T-cell (primary cell): ENCODE results near the gene KRTAP9-6. TPM values are rescaled to one million over a fixed set of nuclear protein-coding genes. Genes with fewer than 3 reads are reported as not detected.
A peak's percentile ranks its signal among the peaks of the same experiment; 100 is the strongest.

Experiments used
- ATAC-seq, 4 experiments: fragments of 200-7000 bp in 3 of 4; fragments of 150-1000 bp in 1 of 4; cut with Tn5 transposase; replicated peaks in 1 of 4; 1 replicate in 3 of 4; 2 replicates in 1 of 4; pipeline ENCODE4 v1.10.0; 2021; ENCODE audit warnings: moderate library complexity in 3 of 4, mild to moderate bottlenecking in 2 of 4, moderate number of reproducible peaks in 1 of 4
- CTCF ChIA-PET, 2 donors: fragments of 300-600 bp; sonication (Branson Sonifier 250); formaldehyde crosslinking; loops; one replicate each; lab custom pipeline; 2022; ENCODE audit warnings: antibody characterized with exemption in 2 of 2; lab: Charles Lee
- POLR2A ChIA-PET, 2 donors: fragments of 300-600 bp; sonication (Branson Sonifier 250); formaldehyde crosslinking; loops; one replicate each; lab custom pipeline; 2022; ENCODE audit warnings: antibody characterized with exemption in 2 of 2; lab: Charles Lee
- DNase-seq, 35 experiments: peaks; one replicate each; pipeline versions ENCODE4 v3.0.0 to v3.0.0-alpha.2; 2013 to 2023
- H3K27ac ChIP-seq: one replicate; pipeline ENCODE4 v1.5.1; 2013; ENCODE audit warnings: low read length
- H3K27me3 ChIP-seq, 2 experiments: replicated peaks in 1 of 2; 1 replicate in 1 of 2; 2 replicates in 1 of 2; pipeline versions ENCODE4 v1.6.1 to v1.7.0; 2013; ENCODE audit warnings: low read length in 1 of 2, mixed read lengths in 1 of 2; ENCODE audit not compliant: control insufficient read depth in 2 of 2, insufficient read depth in 2 of 2; ENCODE audit errors: extremely low read depth in 1 of 2
- H3K36me3 ChIP-seq, 2 donors: 1 replicate in 1 of 2; 2 replicates in 1 of 2; pipeline versions ENCODE4 v1.6.1 to v1.7.0; 2013; ENCODE audit warnings: low read length in 1 of 2; ENCODE audit not compliant: control insufficient read depth in 2 of 2, insufficient read depth in 1 of 2; ENCODE audit errors: extremely low read depth in 1 of 2
- H3K4me1 ChIP-seq, 2 experiments: 1 replicate in 1 of 2; 2 replicates in 1 of 2; pipeline versions ENCODE4 v1.6.1 to v1.7.0; 2013; ENCODE audit warnings: low read length in 2 of 2, mixed read lengths in 1 of 2; ENCODE audit not compliant: insufficient read depth in 2 of 2, control insufficient read depth in 1 of 2; ENCODE audit errors: extremely low read depth in 1 of 2
- H3K4me3 ChIP-seq, 2 donors: 1 replicate in 1 of 2; 2 replicates in 1 of 2; pipeline versions ENCODE4 v1.5.1 to v1.7.0; 2013; ENCODE audit warnings: mild to moderate bottlenecking in 2 of 2, low read length in 1 of 2, moderate library complexity in 1 of 2; ENCODE audit not compliant: control insufficient read depth in 1 of 2; ENCODE audit errors: extremely low read depth in 1 of 2
- H3K9me3 ChIP-seq: 2 replicates; pipeline ENCODE4 v1.7.0; 2013
- H3K27ac Mint-ChIP-seq, 2 donors: one replicate each; pipeline ENCODE4 v1.8.0; 2020 to 2021; ENCODE audit warnings: mild to moderate bottlenecking in 2 of 2, mixed read lengths in 2 of 2
- H3K27me3 Mint-ChIP-seq, 2 donors: one replicate each; pipeline ENCODE4 v1.8.0; 2021 to 2022; ENCODE audit warnings: mixed read lengths in 2 of 2
- H3K36me3 Mint-ChIP-seq: one replicate; pipeline ENCODE4 v1.8.0; 2021; ENCODE audit warnings: mixed read lengths
- H3K4me1 Mint-ChIP-seq, 3 donors: one replicate each; pipeline ENCODE4 v1.8.0; 2020 to 2022; ENCODE audit warnings: mixed read lengths in 3 of 3, mild to moderate bottlenecking in 1 of 3
- H3K4me3 Mint-ChIP-seq, 3 donors: one replicate each; pipeline ENCODE4 v1.8.0; 2020 to 2022; ENCODE audit warnings: mild to moderate bottlenecking in 3 of 3, mixed read lengths in 3 of 3, moderate library complexity in 3 of 3
- H3K9me3 Mint-ChIP-seq, 3 donors: one replicate each; pipeline ENCODE4 v1.8.0; 2020 to 2022; ENCODE audit warnings: mixed read lengths in 3 of 3
- WGBS: methylation state at CpG from one replicate; pipeline ENCODE4 v1.1.5; 2013; ENCODE audit warnings: missing lambda C conversion rate; ENCODE audit not compliant: insufficient coverage; 5-methylcytosine and 5-hydroxymethylcytosine counted together
- total RNA-seq, 35 experiments: library from RNA in 6 of 35; stranded (reverse) in 6 of 35; fragments of 120-200 nt in 1 of 35; gene quantifications; one replicate each; pipeline versions ENCODE4 v1.2.1 to v1.2.4 and lab custom pipeline; 2013 to 2026

Gene KRTAP9-6
- total RNA-seq, 5 donors from 2014 or later (not counting 1 experiment from before 2014, with no cell fraction given): not detected

- Histone ChIP-seq H3K27ac (peak overlapping the region; percentile 87), H3K36me3 (no peaks in the 10 kb centered on the region), H3K4me1 (peaks cover 28 to 50% of the 10 kb centered on the region in 2 experiments), H3K9me3 (no peaks in the 10 kb centered on the region), H3K27me3 (no peaks in the 10 kb centered on the region), H3K4me3 (peak overlapping the region; percentile 30 to 35)
- 2% methylated on average over 10 of the region's 10 CpGs for WGBS
- DNase-seq (peak; percentile 67 to 97 (median 86)), ATAC-seq (peak; percentile 85 to 88 (median 86))
- peak overlapping the region; percentile 98 for H3K27ac Mint-ChIP-seq
- H3K9me3 Mint-ChIP-seq: peaks cover 0 to 6% (median 0%) of the 10 kb centered on the region in 3 donors
- peaks cover 4% of the 10 kb centered on the region for H3K36me3 Mint-ChIP-seq
- H3K4me1 Mint-ChIP-seq: peaks cover 61 to 71% (median 64%) of the 10 kb centered on the region in 3 donors
- no peaks in the 10 kb centered on the region for H3K27me3 Mint-ChIP-seq
- peak overlapping the region; percentile 55 to 77 (median 71) for H3K4me3 Mint-ChIP-seq
- ChIA-PET POLR2A (interaction anchor here (0.5 to 1.6 kb wide), 7 partner anchors 14 to 381 kb away, joined by 3 to 6 read pairs (median 4); no protein-coding TSS in a partner anchor), CTCF (interaction anchor here in 1 of 2 donors (0.6 to 1.7 kb wide), 4 partner anchors 14 to 240 kb away, joined by 3 to 21 read pairs (median 4); partner anchors contain the start of gene KRT33A)
Measured at GRCh38 chr17:41308251-41308917, 43.2 kb downstream of the KRTAP9-6 start.

- Mint-ChIP-seq H3K27ac (peak within 1 kb of the TSS; percentile 98), H3K4me3 (peak within 1 kb of the TSS; percentile 55 to 77 (median 71)), H3K4me1 (peaks cover 61 to 71% (median 64%) of the 10 kb centered on the region in 3 donors), H3K36me3 (peaks cover 4% of the 10 kb centered on the region), H3K9me3 (peaks cover 0 to 6% (median 0%) of the 10 kb centered on the region in 3 donors), H3K27me3 (no peaks in the 10 kb centered on the region)
- WGBS: 0% methylated on average over 5 of the region's 7 CpGs
- ChIA-PET POLR2A (interaction anchor here (0.6 to 1.6 kb wide), 7 partner anchors 12 to 380 kb away, joined by 3 to 6 read pairs (median 4); no protein-coding TSS in a partner anchor), CTCF (interaction anchor here in 1 of 2 donors (1.4 to 1.7 kb wide), 3 partner anchors 13 to 240 kb away, joined by 4 to 21 read pairs (median 5); no protein-coding TSS in a partner anchor)
- Histone ChIP-seq H3K4me1 (peaks cover 28 to 50% of the 10 kb centered on the region in 2 experiments), H3K36me3 (no peaks in the 10 kb centered on the region), H3K27ac (peak within 1 kb of the TSS; percentile 87), H3K27me3 (no peaks in the 10 kb centered on the region), H3K9me3 (no peaks in the 10 kb centered on the region), H3K4me3 (peak within 1 kb of the TSS; percentile 30 to 35)
- DNase-seq (peak in 25 of 35 experiments; percentile 37 to 66 (median 52)), ATAC-seq (peak in 2 of 4 experiments; percentile 42 to 49)
Measured at GRCh38 chr17:41308918-41309359, 43.8 kb downstream of the KRTAP9-6 start, which contains the start of gene KRTAP16-1. Gene KRTAP16-1 (minus strand): TSS chr17:41309309. CDS start chr17:41309253, 56 bp downstream.

GRCh38 chr17:41311111-41311510 is 45.9 kb downstream of the KRTAP9-6 start:
- ChIA-PET CTCF (no interaction called here), POLR2A (no interaction called here)
- peak overlapping the region in 1 of 3 donors; percentile 77 for H3K4me3 Mint-ChIP-seq
- peak overlapping the region; percentile 56 to 86 for H3K27ac Mint-ChIP-seq
- no peak for DNase-seq
- Histone ChIP-seq H3K36me3 (no peaks in the 10 kb centered on the region), H3K27me3 (peaks cover 0 to 7% of the 10 kb centered on the region in 2 experiments), H3K4me3 (no peak overlapping the region), H3K27ac (no peak overlapping the region), H3K9me3 (no peaks in the 10 kb centered on the region), H3K4me1 (peaks cover 28 to 50% of the 10 kb centered on the region in 2 experiments)
- no peak for ATAC-seq
- peaks cover 0 to 6% (median 0%) of the 10 kb centered on the region in 3 donors for H3K9me3 Mint-ChIP-seq
- no CpG with 5 or more reads among the region's 1 CpG for WGBS
- H3K27me3 Mint-ChIP-seq: no peaks in the 10 kb centered on the region
- H3K4me1 Mint-ChIP-seq: peaks cover 57 to 63% (median 60%) of the 10 kb centered on the region in 3 donors
- H3K36me3 Mint-ChIP-seq: peaks cover 4% of the 10 kb centered on the region

DNA sequence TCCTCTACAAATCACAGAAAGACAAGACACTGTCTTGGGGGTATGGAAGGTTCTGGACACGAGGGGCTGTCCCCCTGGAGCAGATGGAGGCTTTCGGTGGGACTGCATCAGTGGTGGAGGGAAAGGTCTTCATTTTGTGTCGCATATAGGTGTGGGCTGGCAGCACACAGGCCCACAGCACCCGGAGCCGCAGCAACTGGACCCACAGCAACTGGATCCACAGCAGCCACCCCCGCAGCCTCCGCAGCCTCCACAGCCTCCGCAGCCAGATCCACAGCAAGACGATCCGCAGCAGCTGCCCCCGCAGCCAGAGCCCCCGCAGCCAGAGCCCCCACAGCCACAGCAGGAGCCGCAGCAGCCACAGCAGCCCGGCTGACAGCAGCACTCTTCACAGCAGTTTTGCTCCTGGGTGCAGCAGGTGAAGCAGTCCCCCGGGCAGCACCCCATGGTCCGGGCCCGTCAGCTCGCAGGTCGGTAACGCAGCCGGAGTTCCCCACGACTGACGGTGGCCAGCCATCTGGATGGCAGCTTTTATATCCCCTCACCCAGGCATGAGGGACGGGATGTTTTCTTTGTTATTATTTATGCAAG is 50.1 kb downstream of the KRTAP9-6 start, which contains the start of gene KRTAP17-1:
KRTAP17-1 (minus strand) TSS at position 507 of the 591 bp plus-strand sequence; CDS start at position 447, 60 bp downstream.
- H3K27ac Mint-ChIP-seq: peak within 1 kb of the TSS in 1 of 2 donors; percentile 21
- DNase-seq: no peak
- peaks cover 5 to 13% (median 5%) of the 10 kb centered on the region in 3 donors for H3K9me3 Mint-ChIP-seq

More for the DNA sequence above, 50.1 kb downstream of the KRTAP9-6 start, which contains the start of gene KRTAP17-1:
- H3K36me3 ChIP-seq: no peaks in the 10 kb centered on the region
- POLR2A ChIA-PET: no interaction called here
- no peak within 1 kb of the TSS for H3K4me3 ChIP-seq
- peaks cover 17 to 22% (median 18%) of the 10 kb centered on the region in 3 donors for H3K4me1 Mint-ChIP-seq
- 97% methylated on average over 13 of the region's 24 CpGs for WGBS
- H3K4me3 Mint-ChIP-seq: no peak within 1 kb of the TSS
- H3K9me3 ChIP-seq: no peaks in the 10 kb centered on the region
- no peak for ATAC-seq
- CTCF ChIA-PET: no interaction called here
- no peaks in the 10 kb centered on the region for H3K27me3 Mint-ChIP-seq
- peaks cover 11% of the 10 kb centered on the region for H3K36me3 Mint-ChIP-seq
- peaks cover 0 to 7% of the 10 kb centered on the region in 2 experiments for H3K27me3 ChIP-seq
- no peak within 1 kb of the TSS for H3K27ac ChIP-seq
- peaks cover 2 to 13% of the 10 kb centered on the region in 2 experiments for H3K4me1 ChIP-seq

Other genes with a start within 250 kb of the KRTAP9-6 start
- gene KRTAP1-5, start 238.2 kb upstream of the KRTAP9-6 start, total RNA-seq: not detected
- not detected for gene KRTAP1-4, start 235.2 kb upstream of the KRTAP9-6 start, total RNA-seq
- gene KRTAP1-3, start 230.5 kb upstream of the KRTAP9-6 start, total RNA-seq: not detected
- not detected for gene KRTAP1-1, start 223.9 kb upstream of the KRTAP9-6 start, total RNA-seq
- not detected for gene KRTAP2-1, start 218.1 kb upstream of the KRTAP9-6 start, total RNA-seq
- not detected for gene KRTAP2-2, start 210.1 kb upstream of the KRTAP9-6 start, total RNA-seq
- not detected for gene KRTAP2-3, start 205.3 kb upstream of the KRTAP9-6 start, total RNA-seq
- not detected for gene KRTAP2-4, start 199.5 kb upstream of the KRTAP9-6 start, total RNA-seq
- not detected for gene KRTAP4-7, start 181.2 kb upstream of the KRTAP9-6 start, total RNA-seq
- not detected for gene KRTAP4-8, start 167.2 kb upstream of the KRTAP9-6 start, total RNA-seq
- not detected for gene KRTAP4-16, start 163.2 kb upstream of the KRTAP9-6 start, total RNA-seq
- not detected for gene KRTAP4-9, start 160.0 kb upstream of the KRTAP9-6 start, total RNA-seq
- not detected for gene KRTAP4-11, start 147.0 kb upstream of the KRTAP9-6 start, total RNA-seq
- not detected for gene KRTAP4-12, start 141.2 kb upstream of the KRTAP9-6 start, total RNA-seq
- not detected for gene KRTAP4-6, start 124.8 kb upstream of the KRTAP9-6 start, total RNA-seq
- gene KRTAP4-5, start 115.6 kb upstream of the KRTAP9-6 start, total RNA-seq: not detected
- gene KRTAP4-4, start 104.6 kb upstream of the KRTAP9-6 start, total RNA-seq: not detected
- gene KRTAP4-3, start 97.2 kb upstream of the KRTAP9-6 start, total RNA-seq: not detected
- not detected for gene KRTAP4-2, start 87.2 kb upstream of the KRTAP9-6 start, total RNA-seq
- not detected for gene KRTAP4-1, start 80.5 kb upstream of the KRTAP9-6 start, total RNA-seq
- gene KRTAP9-1, start 75.5 kb upstream of the KRTAP9-6 start, total RNA-seq: not detected
- gene KRTAP9-2, start 38.7 kb upstream of the KRTAP9-6 start, total RNA-seq: not detected
- not detected for gene KRTAP9-3, start 32.9 kb upstream of the KRTAP9-6 start, total RNA-seq
- gene KRTAP9-8, start 27.4 kb upstream of the KRTAP9-6 start, total RNA-seq: not detected
- not detected for gene KRTAP9-4, start 15.7 kb upstream of the KRTAP9-6 start, total RNA-seq
- not detected for gene KRTAP9-9, start 10.0 kb upstream of the KRTAP9-6 start, total RNA-seq
- not detected for gene KRTAP9-7, start 10.3 kb downstream of the KRTAP9-6 start, total RNA-seq
- under 1 TPM in 2 of 5 donors, not detected in 3; 0.43 to 0.84 TPM for gene KRTAP29-1, start 37.5 kb downstream of the KRTAP9-6 start, total RNA-seq
- 1 to 10 TPM in 1 of 5 donors, under 1 TPM in 3, not detected in 1; 0.16 to 1.1 (median 0.45) TPM for gene KRTAP16-1, start 43.9 kb downstream of the KRTAP9-6 start, total RNA-seq
- not detected for gene KRTAP17-1, start 50.3 kb downstream of the KRTAP9-6 start, total RNA-seq
- gene KRT33A, start 85.5 kb downstream of the KRTAP9-6 start, total RNA-seq: not detected
- gene KRT33B, start 104.4 kb downstream of the KRTAP9-6 start, total RNA-seq: not detected
- gene KRT34, start 116.9 kb downstream of the KRTAP9-6 start, total RNA-seq: not detected
- gene KRT31, start 132.2 kb downstream of the KRTAP9-6 start, total RNA-seq: not detected
- not detected for gene KRT37, start 159.2 kb downstream of the KRTAP9-6 start, total RNA-seq
- not detected for gene KRT38, start 175.6 kb downstream of the KRTAP9-6 start, total RNA-seq
- gene KRT32, start 202.0 kb downstream of the KRTAP9-6 start, total RNA-seq: not detected
- not detected for gene KRT35, start 215.8 kb downstream of the KRTAP9-6 start, total RNA-seq
- not detected for gene KRT36, start 224.5 kb downstream of the KRTAP9-6 start, total RNA-seq
- not detected for gene KRT13, start 240.2 kb downstream of the KRTAP9-6 start, total RNA-seq